H9 (cell line): ENCODE results near the gene CENPP. TPM values are rescaled to one million over a fixed set of nuclear protein-coding genes. Genes with fewer than 3 reads are reported as not detected.

Source experiments
- DNase-seq: peaks from one replicate; pipeline ENCODE4 v3.0.0-alpha.2; 2017
- H2AFZ ChIP-seq: one replicate; pipeline ENCODE4 v1.6.1; 2013; ENCODE audit warnings: mild to moderate bottlenecking, low read length, control low read depth, moderate library complexity
- H2AK5ac ChIP-seq: 2 replicates; pipeline ENCODE4 v1.6.1; 2013; ENCODE audit warnings: low read length, control low read depth, mixed read lengths; ENCODE audit not compliant: insufficient read length
- H2BK120ac ChIP-seq: one replicate; pipeline ENCODE4 v1.6.1; 2013; ENCODE audit warnings: low read depth, mild to moderate bottlenecking, low read length, control low read depth, inconsistent platforms; ENCODE audit not compliant: poor library complexity, severe bottlenecking
- H2BK12ac ChIP-seq: 2 replicates; pipeline ENCODE4 v1.6.1; 2013; ENCODE audit warnings: low read length, control low read depth, mixed read lengths, low read depth; ENCODE audit not compliant: insufficient read length
- H2BK15ac ChIP-seq: 2 replicates; pipeline ENCODE4 v1.6.1; 2013; ENCODE audit warnings: low read depth, low read length, control low read depth
- H2BK20ac ChIP-seq: one replicate; pipeline ENCODE4 v1.6.1; 2013; ENCODE audit warnings: low read depth, mild to moderate bottlenecking, low read length, control low read depth, inconsistent platforms; ENCODE audit not compliant: poor library complexity, severe bottlenecking
- H2BK5ac ChIP-seq: 2 replicates; pipeline ENCODE4 v1.6.1; 2013; ENCODE audit warnings: low read length, control low read depth, mixed read lengths; ENCODE audit not compliant: insufficient read length
- H3K14ac ChIP-seq: 2 replicates; pipeline ENCODE4 v1.6.1; 2013; ENCODE audit warnings: low read length, control low read depth; ENCODE audit not compliant: insufficient read depth
- H3K18ac ChIP-seq: 2 replicates; pipeline ENCODE4 v1.6.1; 2013; ENCODE audit warnings: low read depth, mild to moderate bottlenecking, mixed read lengths, low read length, control low read depth; ENCODE audit not compliant: insufficient read length
- H3K23ac ChIP-seq: 2 replicates; pipeline ENCODE4 v1.6.1; 2013; ENCODE audit warnings: low read length, control low read depth, mixed read lengths, low read depth; ENCODE audit not compliant: insufficient read length
- H3K23me2 ChIP-seq: 2 replicates; pipeline ENCODE4 v1.6.1; 2013; ENCODE audit warnings: low read depth, mild to moderate bottlenecking, mixed read lengths, low read length, control low read depth; ENCODE audit not compliant: insufficient read length, poor library complexity, severe bottlenecking
- H3K27ac ChIP-seq: 2 replicates; pipeline ENCODE4 v1.5.1; 2013; ENCODE audit warnings: low read length, control low read depth, mixed read lengths, low read depth; ENCODE audit not compliant: insufficient read length
- H3K27me3 ChIP-seq: 2 replicates; pipeline ENCODE4 v1.6.1; 2013; ENCODE audit warnings: low read length, control low read depth, inconsistent platforms; ENCODE audit not compliant: insufficient read depth
- H3K4ac ChIP-seq: 2 replicates; pipeline ENCODE4 v1.6.1; 2013; ENCODE audit warnings: low read depth, mild to moderate bottlenecking, control low read depth, inconsistent platforms, low read length, moderate library complexity
- H3K4me1 ChIP-seq: 2 replicates; pipeline ENCODE4 v1.6.1; 2013; ENCODE audit warnings: low read length, control low read depth, inconsistent platforms; ENCODE audit not compliant: insufficient read depth
- H3K4me2 ChIP-seq: 2 replicates; pipeline ENCODE4 v1.6.1; 2013; ENCODE audit warnings: low read length, control low read depth, mixed read lengths; ENCODE audit not compliant: insufficient read length, insufficient read depth
- H3K56ac ChIP-seq: 2 replicates; pipeline ENCODE4 v1.6.1; 2013; ENCODE audit warnings: low read depth, mild to moderate bottlenecking, mixed read lengths, low read length, control low read depth; ENCODE audit not compliant: insufficient read length
- H3K79me1 ChIP-seq: 2 replicates; pipeline ENCODE4 v1.6.1; 2013; ENCODE audit warnings: low read depth, mild to moderate bottlenecking, moderate library complexity, low read length, control low read depth, inconsistent platforms; ENCODE audit not compliant: insufficient read depth, poor library complexity, severe bottlenecking
- H3K79me2 ChIP-seq: 2 replicates; pipeline ENCODE4 v1.6.1; 2013; ENCODE audit warnings: low read length, control low read depth, inconsistent platforms; ENCODE audit not compliant: insufficient read depth
- H3K9ac ChIP-seq: 2 replicates; pipeline ENCODE4 v1.6.1; 2013; ENCODE audit warnings: low read length, control low read depth, mixed read lengths; ENCODE audit not compliant: insufficient read length; ENCODE audit errors: extremely low read depth
- H3K9me3 ChIP-seq: one replicate; pipeline ENCODE4 v1.6.1; 2013; ENCODE audit warnings: low read depth, low read length, inconsistent platforms; ENCODE audit not compliant: control insufficient read depth
- H3T11ph ChIP-seq: one replicate; pipeline ENCODE4 v1.6.1; 2013; ENCODE audit warnings: mild to moderate bottlenecking, low read length, control low read depth, inconsistent platforms
- H4K20me1 ChIP-seq: one replicate; pipeline ENCODE4 v1.6.1; 2013; ENCODE audit not compliant: control insufficient read depth, insufficient read length, insufficient read depth
- H4K5ac ChIP-seq: 2 replicates; pipeline ENCODE4 v1.6.1; 2013; ENCODE audit warnings: low read depth, mild to moderate bottlenecking, mixed read lengths, low read length, control low read depth; ENCODE audit not compliant: insufficient read length
- H4K8ac ChIP-seq: replicated peaks from 2 replicates; pipeline ENCODE4 v1.6.1; 2013; ENCODE audit warnings: low read length, control low read depth, mixed read lengths, low read depth; ENCODE audit not compliant: insufficient read length
- H4K91ac ChIP-seq: 2 replicates; pipeline ENCODE4 v1.6.1; 2013; ENCODE audit warnings: low read depth, mild to moderate bottlenecking, moderate library complexity, mixed read lengths, low read length, control low read depth; ENCODE audit not compliant: insufficient read length
- H3K27ac Mint-ChIP-seq, 3 experiments: 2 replicates in 2 of 3; 3 replicates in 1 of 3; pipeline ENCODE4 v1.8.0; 2020 to 2021; ENCODE audit warnings: mixed read lengths in 3 of 3, mild to moderate bottlenecking in 1 of 3, moderate library complexity in 1 of 3
- H3K27me3 Mint-ChIP-seq: 2 replicates; pipeline ENCODE4 v1.8.0; 2021; ENCODE audit warnings: low read depth, mild to moderate bottlenecking, moderate library complexity, mixed read lengths
- H3K36me3 Mint-ChIP-seq, 3 experiments: 2 replicates in 2 of 3; 3 replicates in 1 of 3; pipeline ENCODE4 v1.8.0; 2020 to 2021; ENCODE audit warnings: low read depth in 3 of 3, mixed read lengths in 3 of 3; ENCODE audit not compliant: insufficient read depth in 1 of 3
- H3K4me1 Mint-ChIP-seq, 2 experiments: 2 replicates each; pipeline ENCODE4 v1.8.0; 2020; ENCODE audit warnings: mixed read lengths in 2 of 2
- H3K4me3 Mint-ChIP-seq, 2 experiments: 2 replicates in 1 of 2; 3 replicates in 1 of 2; pipeline ENCODE4 v1.8.0; 2020 to 2021; ENCODE audit warnings: mild to moderate bottlenecking in 2 of 2, mixed read lengths in 2 of 2, moderate library complexity in 1 of 2
- H3K9me3 Mint-ChIP-seq, 2 experiments: 2 replicates in 1 of 2; 3 replicates in 1 of 2; pipeline ENCODE4 v1.8.0; 2020; ENCODE audit warnings: mild to moderate bottlenecking in 2 of 2, mixed read lengths in 2 of 2, moderate library complexity in 1 of 2
- CTCF ChIP-seq: fragments of 200-600 bp; sonication (generic); conservative IDR thresholded peaks from 3 replicates; pipeline ENCODE4 v1.8.0; 2021; ENCODE audit warnings: antibody characterized with exemption, mild to moderate bottlenecking
- WGBS: extraction: QIAGEN DNeasy Blood & Tissue Kit; methylation state at CpG from one replicate; pipeline ENCODE4 v1.1.7; 2013; ENCODE audit warnings: missing lambda C conversion rate, low lambda C conversion rate, mixed read lengths; ENCODE audit not compliant: insufficient read length; ENCODE audit errors: extremely low coverage; 5-methylcytosine and 5-hydroxymethylcytosine counted together
- total RNA-seq: library from RNA; stranded (reverse); gene quantifications from 2 replicates; pipeline ENCODE4 v1.2.1, GENCODE V29; 2021

Gene CENPP
- total RNA-seq, 1 experiment from 2014 or later = 9.1 TPM

- Histone ChIP-seq H3K4me2 (no peak overlapping the region), H3K14ac (no peak overlapping the region), H2AK5ac (no peak overlapping the region), H2AFZ (no peak overlapping the region), H3K9me3 (no peaks in the 10 kb centered on the region), H3K27ac (no peak overlapping the region), H3K27me3 (no peaks in the 10 kb centered on the region), H3K4ac (no peak overlapping the region), H4K8ac (no peak overlapping the region), H4K20me1 (no peaks in the 10 kb centered on the region), H2BK12ac (no peak overlapping the region), H2BK15ac (no peak overlapping the region), H3K4me1 (peaks cover 2% of the 10 kb centered on the region; the same call in 1 of the 2 replicates), H3K56ac (no peak overlapping the region), H3K23me2 (no peaks in the 10 kb centered on the region), H3K9ac (no peak overlapping the region), H2BK20ac (no peak overlapping the region), H3K79me1 (no peaks in the 10 kb centered on the region), H2BK5ac (no peak overlapping the region), H3K23ac (no peak overlapping the region), H4K5ac (no peak overlapping the region), H2BK120ac (no peak overlapping the region), H3K18ac (no peak overlapping the region), H4K91ac (no peak overlapping the region), H3K79me2 (no peaks in the 10 kb centered on the region), H3T11ph (no peak overlapping the region)
- no peak overlapping the region; a peak in 1 of 7 replicates for H3K27ac Mint-ChIP-seq
- peaks cover 10 to 16% of the 10 kb centered on the region in 2 experiments for H3K4me1 Mint-ChIP-seq
- no peaks in the 10 kb centered on the region for H3K36me3 Mint-ChIP-seq
- no CpG with 5 or more reads among the region's 2 CpGs for WGBS
- H3K9me3 Mint-ChIP-seq = no peaks in the 10 kb centered on the region
- no peak for TF ChIP-seq CTCF
- no peak overlapping the region for H3K4me3 Mint-ChIP-seq
- no peak for DNase-seq
- no peaks in the 10 kb centered on the region for H3K27me3 Mint-ChIP-seq
Measured at GRCh38 chr9:92507005-92507404, 181.3 kb downstream of the CENPP start.
